Measurements from ENCODE around the gene MDM2. TPM values are rescaled to one million over a fixed set of nuclear protein-coding genes. Genes with fewer than 3 reads are reported as not detected.

MDM2 gene
- total and polyA plus RNA-seq, 2 experiments from 2014 or later, result 23.7 to 70.3 TPM

DNA sequence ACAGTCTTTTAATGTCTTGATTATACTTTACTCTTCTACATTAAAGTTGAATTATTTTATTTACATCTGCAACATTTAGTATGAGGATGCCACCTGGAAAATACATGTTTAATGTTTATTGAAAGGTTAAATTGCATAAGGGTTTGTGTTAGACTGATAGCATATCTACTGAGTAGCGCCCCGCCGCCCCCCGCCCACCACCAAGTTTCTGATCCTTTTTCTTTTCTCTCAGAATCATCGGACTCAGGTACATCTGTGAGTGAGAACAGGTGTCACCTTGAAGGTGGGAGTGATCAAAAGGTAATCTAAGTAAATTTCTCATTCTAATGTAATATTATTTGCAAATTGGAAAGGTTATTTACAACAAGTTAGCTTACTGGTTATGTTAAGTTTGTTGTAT, 16.2 kb downstream of the MDM2 start:
- H3K27ac ChIP-seq, result no peak overlapping the region

GRCh38 chr12:68824597-68825250, 16.7 kb downstream of the MDM2 start:
- Histone ChIP-seq H3K27ac (no peak overlapping the region), H3K4me1 (ENCODE audit: low read depth) (no peaks in the 10 kb centered on the region), H3K36me3 (peaks cover 83% of the 10 kb centered on the region), H3K4me3 (no peak overlapping the region), H3K27me3 (no peaks in the 10 kb centered on the region), H3K9me3 (ENCODE audit: low read depth) (no peaks in the 10 kb centered on the region)
- no peak for TF ChIP-seq CTCF (IDR thresholded peaks at IDR 0.05; ENCODE audit: low read depth, low read length)
- DNase-seq (ENCODE audit: low read depth in 1 of 2, low spot score in 1 of 2), result no peak

More for the DNA sequence above, 16.2 kb downstream of the MDM2 start:
- TF ChIP-seq CTCF (IDR thresholded peaks at IDR 0.05; ENCODE audit: low read depth, low read length), result no peak
- Histone ChIP-seq H3K27me3 (no peaks in the 10 kb centered on the region), H3K4me1 (ENCODE audit: low read depth) (no peaks in the 10 kb centered on the region), H3K4me3 (no peak overlapping the region), H3K36me3 (peaks cover 81% of the 10 kb centered on the region), H3K9me3 (ENCODE audit: low read depth) (no peaks in the 10 kb centered on the region)
- DNase-seq (ENCODE audit: low read depth in 1 of 2, low spot score in 1 of 2), result no peak

DNA sequence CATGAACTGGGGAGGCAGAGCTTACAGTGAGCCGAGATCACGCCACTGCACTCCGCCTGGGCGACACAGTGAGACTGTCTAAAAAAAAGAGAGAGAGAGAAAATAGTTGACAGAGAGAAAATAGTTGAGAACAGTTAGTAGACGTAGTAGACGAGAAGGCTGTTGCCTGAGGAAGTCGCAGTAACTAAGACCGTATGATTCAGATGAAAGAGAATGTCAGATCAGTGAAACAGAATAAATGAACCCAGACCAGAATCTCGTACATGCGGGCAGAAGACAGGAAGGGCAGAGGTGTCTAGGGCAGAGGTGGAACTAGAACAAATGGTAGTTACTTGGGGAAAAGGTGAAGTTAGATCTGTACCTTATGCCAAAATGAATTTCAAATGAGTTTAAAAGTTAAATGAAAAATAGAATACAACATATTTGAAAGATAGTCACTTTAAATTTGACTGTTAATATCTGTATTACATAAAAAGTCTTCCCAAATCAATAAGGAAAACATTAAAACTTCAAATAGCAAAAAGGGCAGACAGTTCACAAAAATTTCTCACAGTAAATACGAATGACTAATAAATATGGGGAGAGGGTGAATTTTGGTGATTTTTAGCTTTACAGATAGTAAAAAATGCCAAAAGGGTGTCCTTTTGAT, 17.7 kb downstream of the MDM2 start:
- Histone ChIP-seq H3K27ac (no peak overlapping the region), H3K36me3 (peaks cover 79% of the 10 kb centered on the region)

GRCh38 chr12:68827895-68828671, 20.1 kb downstream of the MDM2 start:
- no peaks in the 10 kb centered on the region for H3K4me1 ChIP-seq (ENCODE audit: low read depth)
- no peaks in the 10 kb centered on the region for H3K27me3 ChIP-seq
- peak overlapping the region; percentile 58 for H3K27ac ChIP-seq
- no peak for DNase-seq (ENCODE audit: low read depth in 1 of 2, low spot score in 1 of 2)
- H3K4me3 ChIP-seq, result no peak overlapping the region
- peaks cover 78% of the 10 kb centered on the region for H3K36me3 ChIP-seq
- no peaks in the 10 kb centered on the region for H3K9me3 ChIP-seq (ENCODE audit: low read depth)
- TF ChIP-seq CTCF (IDR thresholded peaks at IDR 0.05; ENCODE audit: low read depth, low read length), result no peak

More for the DNA sequence above, 17.7 kb downstream of the MDM2 start:
- Histone ChIP-seq H3K9me3 (ENCODE audit: low read depth) (no peaks in the 10 kb centered on the region), H3K4me3 (no peak overlapping the region), H3K27me3 (no peaks in the 10 kb centered on the region), H3K4me1 (ENCODE audit: low read depth) (no peaks in the 10 kb centered on the region)
- TF ChIP-seq CTCF (IDR thresholded peaks at IDR 0.05; ENCODE audit: low read depth, low read length), result no peak
- DNase-seq (ENCODE audit: low read depth in 1 of 2, low spot score in 1 of 2), result no peak

GRCh38 chr12:68828672-68829068, 20.7 kb downstream of the MDM2 start:
- H3K27ac ChIP-seq, result peak overlapping the region; percentile 58

More at GRCh38 chr12:68828672-68829068, 20.7 kb downstream of the MDM2 start:
- no peak for TF ChIP-seq CTCF (IDR thresholded peaks at IDR 0.05; ENCODE audit: low read depth, low read length)
- H3K4me3 ChIP-seq, result no peak overlapping the region
- peaks cover 74% of the 10 kb centered on the region for H3K36me3 ChIP-seq
- no peaks in the 10 kb centered on the region for H3K9me3 ChIP-seq (ENCODE audit: low read depth)
- no peaks in the 10 kb centered on the region for H3K4me1 ChIP-seq (ENCODE audit: low read depth)
- no peaks in the 10 kb centered on the region for H3K27me3 ChIP-seq
- DNase-seq (ENCODE audit: low read depth in 1 of 2, low spot score in 1 of 2), result no peak
